PFSK-1 (cell line): ENCODE data around the gene GOLIM4.

Experiments
- FOXP2 ChIP-seq: optimal IDR thresholded peaks from 2 replicates; pipeline ENCODE3; 2011; ENCODE audit warnings: borderline replicate concordance, control low read depth, inconsistent platforms; ENCODE audit not compliant: insufficient read depth; ENCODE audit errors: extremely low read length, extremely low read depth
- POLR2AphosphoS5 ChIP-seq: IDR thresholded peaks from 2 replicates; pipeline ENCODE4 v1.6.1; 2012; ENCODE audit warnings: low read depth, mild to moderate bottlenecking, control low read depth, low read length, moderate library complexity
- REST ChIP-seq, 2 experiments: IDR thresholded peaks; 2 replicates each; pipeline versions ENCODE4 v1.6.1 to v1.8.0; 2011 to 2012; ENCODE audit warnings: low read depth in 2 of 2, low read length in 2 of 2, control low read depth in 1 of 2, inconsistent platforms in 1 of 2, mild to moderate bottlenecking in 1 of 2, moderate library complexity in 1 of 2; ENCODE audit not compliant: insufficient read depth in 1 of 2
- SIN3A ChIP-seq: IDR thresholded peaks from 2 replicates; pipeline ENCODE4 v1.6.1; 2012; ENCODE audit warnings: mild to moderate bottlenecking, low read length, moderate library complexity, borderline replicate concordance; ENCODE audit not compliant: insufficient read depth
- TAF1 ChIP-seq: IDR thresholded peaks from 2 replicates; pipeline ENCODE4 v1.6.1; 2012; ENCODE audit warnings: low read length, control low read depth, borderline replicate concordance; ENCODE audit not compliant: insufficient read depth

The GOLIM4 gene

GRCh38 chr3:168036619-168037018 is 59.1 kb downstream of the GOLIM4 start:
- TF ChIP-seq TAF1, result no peak
- TF ChIP-seq POLR2AphosphoS5, result no peak
- no peak for TF ChIP-seq FOXP2
- no peak for TF ChIP-seq SIN3A
- TF ChIP-seq REST (IDR thresholded peaks at IDR 0.05; ENCODE audit: insufficient read depth in 1 of 2, low read depth in 2 of 2, low read length in 2 of 2), result no peak

GRCh38 chr3:168034152-168034928 is 61.4 kb downstream of the GOLIM4 start:
- TF ChIP-seq POLR2AphosphoS5 (no peak), REST (IDR thresholded peaks at IDR 0.05; ENCODE audit: insufficient read depth in 1 of 2, low read depth in 2 of 2, low read length in 2 of 2) (no peak), TAF1 (no peak), SIN3A (no peak), FOXP2 (no peak)

GRCh38 chr3:168030577-168030976 is 65.1 kb downstream of the GOLIM4 start:
- no peak for TF ChIP-seq SIN3A
- no peak for TF ChIP-seq FOXP2
- no peak for TF ChIP-seq REST (IDR thresholded peaks at IDR 0.05; ENCODE audit: insufficient read depth in 1 of 2, low read depth in 2 of 2, low read length in 2 of 2)
- TF ChIP-seq TAF1, result no peak

GRCh38 chr3:168029705-168030104 is 66.0 kb downstream of the GOLIM4 start:
- TF ChIP-seq SIN3A (no peak), REST (IDR thresholded peaks at IDR 0.05; ENCODE audit: insufficient read depth in 1 of 2, low read depth in 2 of 2, low read length in 2 of 2) (no peak), POLR2AphosphoS5 (no peak), TAF1 (no peak), FOXP2 (no peak)
